GM12873 (cell line): ENCODE measurements around the gene PANK4.

Source experiments
- TF ChIP-seq, protein P1 (sequence below): IDR thresholded peaks from 2 replicates; pipeline ENCODE4 v1.5.1; 2012; ENCODE audit warnings: low read depth, mild to moderate bottlenecking, moderate library complexity, low read length, control low read depth; ENCODE audit not compliant: insufficient read depth; ENCODE audit errors: missing control alignments

The PANK4 gene

DNA sequence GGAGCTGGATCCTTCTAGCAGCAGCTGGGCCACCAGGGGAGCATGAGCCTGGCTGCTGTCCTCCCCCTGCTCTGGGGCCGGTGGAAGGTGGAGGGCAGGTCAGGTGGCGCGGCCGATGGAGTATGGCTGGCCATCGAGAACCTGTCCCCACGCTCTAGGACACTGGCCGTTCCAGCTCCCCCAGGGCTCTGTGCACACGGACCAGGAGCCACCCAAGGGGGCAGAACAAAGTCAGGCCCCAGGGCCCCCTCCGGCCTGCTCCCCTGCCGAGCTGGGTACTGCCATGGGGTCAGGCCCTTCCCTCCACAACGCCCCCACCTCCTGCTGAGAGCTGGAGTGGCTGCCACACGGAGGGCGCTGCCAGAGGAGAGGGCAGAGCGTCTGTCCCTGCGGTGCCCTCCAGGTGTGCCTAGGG lies 54.8 kb downstream of the PANK4 start:
- TF ChIP-seq, protein P1, sequence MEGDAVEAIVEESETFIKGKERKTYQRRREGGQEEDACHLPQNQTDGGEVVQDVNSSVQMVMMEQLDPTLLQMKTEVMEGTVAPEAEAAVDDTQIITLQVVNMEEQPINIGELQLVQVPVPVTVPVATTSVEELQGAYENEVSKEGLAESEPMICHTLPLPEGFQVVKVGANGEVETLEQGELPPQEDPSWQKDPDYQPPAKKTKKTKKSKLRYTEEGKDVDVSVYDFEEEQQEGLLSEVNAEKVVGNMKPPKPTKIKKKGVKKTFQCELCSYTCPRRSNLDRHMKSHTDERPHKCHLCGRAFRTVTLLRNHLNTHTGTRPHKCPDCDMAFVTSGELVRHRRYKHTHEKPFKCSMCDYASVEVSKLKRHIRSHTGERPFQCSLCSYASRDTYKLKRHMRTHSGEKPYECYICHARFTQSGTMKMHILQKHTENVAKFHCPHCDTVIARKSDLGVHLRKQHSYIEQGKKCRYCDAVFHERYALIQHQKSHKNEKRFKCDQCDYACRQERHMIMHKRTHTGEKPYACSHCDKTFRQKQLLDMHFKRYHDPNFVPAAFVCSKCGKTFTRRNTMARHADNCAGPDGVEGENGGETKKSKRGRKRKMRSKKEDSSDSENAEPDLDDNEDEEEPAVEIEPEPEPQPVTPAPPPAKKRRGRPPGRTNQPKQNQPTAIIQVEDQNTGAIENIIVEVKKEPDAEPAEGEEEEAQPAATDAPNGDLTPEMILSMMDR, result no peak

DNA sequence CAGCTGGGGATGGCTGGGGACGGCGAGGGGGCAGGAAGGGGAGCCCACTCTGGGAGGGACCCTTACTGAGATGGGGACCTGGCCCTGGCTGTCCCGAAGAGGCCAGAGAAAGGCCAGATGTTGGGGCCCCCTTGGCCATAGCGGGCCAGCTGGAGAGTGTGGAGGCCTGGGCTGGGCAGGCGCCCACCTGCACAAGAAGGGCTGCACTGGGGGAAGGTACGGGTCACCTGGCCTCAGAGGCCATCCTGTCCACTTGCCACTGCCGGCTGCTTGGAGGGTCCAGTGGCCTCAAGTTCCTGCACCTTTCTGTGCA lies 55.3 kb downstream of the PANK4 start:
- TF ChIP-seq, protein P1, result no peak

DNA sequence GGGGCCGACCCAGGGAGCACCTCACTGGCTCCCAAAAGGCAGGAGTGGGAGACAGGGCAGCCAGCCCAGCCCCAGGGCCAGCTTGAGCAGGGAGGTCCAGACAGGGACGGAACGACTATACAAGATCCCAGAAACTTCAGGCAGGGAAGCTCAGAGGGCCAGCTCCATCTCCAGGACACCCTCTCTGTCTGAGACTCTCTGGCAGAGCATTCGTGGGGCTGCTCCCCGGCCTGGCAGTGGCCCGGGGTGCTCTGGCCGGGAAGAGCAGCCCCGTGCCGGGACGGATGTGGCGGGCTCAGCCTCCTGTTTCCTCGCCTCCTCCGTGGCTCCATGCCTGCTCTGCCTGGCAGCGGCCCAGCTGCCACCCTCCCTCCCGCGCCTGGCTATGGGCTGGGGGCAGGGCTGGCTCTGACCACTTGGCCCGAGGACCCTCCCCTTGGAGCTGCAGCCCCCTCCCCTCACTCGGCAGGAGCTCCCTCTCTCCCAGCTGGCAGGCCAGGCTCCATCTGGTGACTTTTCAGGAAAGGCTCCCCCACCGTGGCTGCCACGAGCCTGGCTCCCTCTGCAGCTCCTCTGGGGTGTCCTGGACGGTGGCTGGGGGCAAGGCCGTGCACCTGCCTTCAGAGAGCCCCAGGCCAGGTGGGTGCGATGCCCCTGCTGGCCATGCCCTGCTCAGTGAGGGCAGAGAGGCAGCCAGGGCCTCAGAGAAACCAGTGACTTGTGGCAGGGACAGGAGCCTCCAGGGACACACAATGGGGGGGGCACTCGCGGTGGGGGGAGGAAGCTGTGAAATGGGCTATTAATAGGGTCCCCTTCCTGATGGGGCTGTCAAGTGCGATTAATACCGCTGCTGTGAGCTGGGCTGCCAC lies 55.9 kb downstream of the PANK4 start:
- TF ChIP-seq, protein P1, result no peak

DNA sequence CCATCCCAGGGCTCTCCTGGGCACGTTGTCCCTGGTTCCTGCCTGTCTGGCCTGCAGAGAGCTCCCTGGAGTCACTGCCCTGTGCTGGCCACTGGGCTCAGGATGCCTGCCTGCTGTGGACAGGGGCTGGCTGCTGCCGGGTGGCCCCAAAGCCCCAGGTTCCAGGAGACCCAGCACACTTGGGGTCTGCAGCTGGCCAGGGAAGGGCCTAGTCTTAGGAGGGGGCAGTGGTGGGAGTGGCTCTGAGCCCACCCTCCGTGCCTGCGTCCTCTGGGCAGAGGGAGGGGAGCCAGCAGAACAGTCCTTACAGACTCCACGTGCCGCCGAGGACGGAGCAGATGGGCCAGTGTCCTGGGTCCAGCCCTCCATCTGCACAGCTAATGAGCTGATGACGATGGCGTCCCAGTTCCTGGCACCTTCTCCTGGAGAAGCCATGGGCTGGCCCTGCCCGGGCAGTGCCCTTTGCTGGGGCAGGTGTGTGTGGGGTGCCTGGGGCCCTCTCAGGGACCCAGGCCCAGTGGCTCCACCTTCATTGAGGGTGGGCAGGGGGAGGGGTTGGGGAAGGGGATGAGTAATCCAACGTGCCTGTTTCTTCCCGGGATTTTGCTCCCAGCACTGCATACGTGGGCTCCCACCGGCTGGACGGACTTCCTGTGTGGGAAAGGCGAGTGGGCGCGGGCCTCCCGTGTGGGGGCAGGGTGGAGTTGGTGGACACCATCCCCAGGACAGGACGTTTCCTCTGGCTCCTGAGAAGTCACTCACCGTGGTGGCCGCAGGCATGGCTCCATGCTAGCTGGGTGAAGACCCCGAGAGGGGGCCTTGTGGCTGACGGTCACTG lies 57.1 kb downstream of the PANK4 start:
- TF ChIP-seq, protein P1, result no peak

DNA sequence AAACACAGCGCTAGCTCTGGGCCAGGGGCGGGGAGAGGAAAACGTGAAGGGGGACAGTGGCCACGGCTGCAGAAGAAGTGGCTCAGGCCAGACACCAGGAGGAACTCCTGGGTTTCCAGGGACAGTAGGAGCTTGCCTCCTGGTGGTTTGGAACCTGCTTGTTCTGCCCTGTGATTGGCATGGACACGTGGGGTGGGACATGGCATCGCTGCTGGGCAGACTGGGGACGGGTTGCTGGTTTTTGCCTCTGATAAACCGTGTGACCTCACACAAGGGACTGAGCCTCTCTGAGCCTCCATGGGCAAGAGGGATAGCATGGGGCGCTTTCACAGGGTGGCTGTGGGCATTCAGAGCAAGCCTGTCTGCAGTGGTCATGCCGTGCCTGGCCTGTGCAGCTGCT lies 57.9 kb downstream of the PANK4 start:
- TF ChIP-seq, protein P1, result no peak

DNA sequence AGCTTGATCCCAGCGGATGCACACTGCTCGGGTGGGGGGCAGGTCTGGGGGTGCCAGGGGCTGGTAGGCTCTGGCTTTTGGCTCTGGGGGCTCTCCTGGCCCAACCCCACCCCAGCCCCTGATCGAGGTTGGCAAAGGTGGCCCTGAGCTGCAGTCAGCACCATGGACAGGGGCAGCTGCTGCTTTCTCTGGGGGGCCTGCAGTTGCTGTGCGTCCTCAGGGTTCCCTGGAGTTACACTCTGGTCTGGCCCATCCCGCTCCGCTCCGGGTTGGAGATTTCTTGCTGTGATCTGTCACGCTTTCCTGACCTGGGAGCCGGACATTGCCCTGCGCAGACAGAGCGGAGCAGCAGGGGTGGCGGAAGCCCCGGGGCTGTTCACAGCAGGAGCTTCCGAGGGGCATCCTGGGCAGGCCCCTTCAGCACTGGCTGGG lies 58.3 kb downstream of the PANK4 start:
- TF ChIP-seq, protein P1, result no peak

DNA sequence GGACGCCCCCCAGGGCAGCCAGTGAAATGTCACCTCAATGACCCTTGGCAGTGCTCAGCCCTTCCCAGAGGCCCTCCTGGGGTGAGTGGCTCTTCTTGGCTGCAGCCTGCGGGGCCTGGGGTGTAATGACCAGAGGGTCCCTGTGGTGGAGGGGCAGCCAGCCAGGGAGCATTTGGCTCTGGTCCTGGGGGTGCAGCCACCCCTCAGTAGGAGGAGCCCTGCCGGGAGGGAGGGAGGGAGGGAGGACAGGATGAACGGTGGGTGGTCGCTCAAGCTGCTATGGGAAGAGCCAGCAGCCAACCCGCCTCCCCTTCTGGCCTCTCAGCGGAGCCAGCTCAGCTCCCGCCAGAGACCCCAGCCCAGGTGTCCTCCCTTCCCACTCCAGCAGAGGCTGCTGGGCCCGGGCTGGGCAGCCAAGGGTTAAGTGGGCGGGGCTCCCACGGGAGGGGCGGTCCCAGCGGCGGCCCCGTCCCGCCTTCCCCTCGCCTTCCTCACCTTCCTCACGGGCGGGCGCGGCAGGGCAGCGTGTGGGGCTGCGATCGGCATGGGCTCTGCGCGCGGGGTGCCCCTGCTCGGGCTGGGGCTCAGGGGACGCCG lies 59.3 kb downstream of the PANK4 start:
- TF ChIP-seq, protein P1, result no peak
